Stimulated activated naive CD4-positive, alpha-beta T cell treated with Interleukin-2 at 50 U/mL for 16 hours (primary cell): ENCODE measurements around the gene CALML5.
"Not testable (repeated sequence)": the region's sequence is repeated elsewhere in the genome, so short reads cannot be mapped to it uniquely, and the experiment has no call there.

Source experiments
- DNase-seq: peaks from one replicate; lab custom pipeline; 2025; lab: John Stamatoyannopoulos, UW

CALML5 gene

GRCh38 chr10:5482016-5482415 is 17.4 kb downstream of the CALML5 start:
- no peak for DNase-seq

DNA sequence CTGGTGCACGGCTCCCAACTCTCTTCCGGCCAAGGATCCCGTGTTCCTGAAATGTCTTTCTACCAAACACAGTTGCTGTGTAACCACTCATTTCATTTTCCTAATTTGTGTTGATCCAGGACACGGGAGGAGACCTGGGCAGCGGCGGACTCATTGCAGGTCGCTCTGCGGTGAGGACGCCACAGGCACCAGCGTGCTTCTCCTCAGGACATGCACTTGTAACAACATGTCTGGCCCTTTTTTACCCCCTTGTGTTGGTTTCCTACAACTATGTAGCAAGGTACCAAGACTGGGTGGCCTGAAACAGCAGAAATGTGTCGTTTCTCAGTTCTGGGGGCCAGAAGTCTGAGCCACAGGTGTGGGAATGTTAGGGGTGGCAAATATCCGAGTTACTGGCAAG is 18.2 kb downstream of the CALML5 start:
- no peak for DNase-seq

DNA sequence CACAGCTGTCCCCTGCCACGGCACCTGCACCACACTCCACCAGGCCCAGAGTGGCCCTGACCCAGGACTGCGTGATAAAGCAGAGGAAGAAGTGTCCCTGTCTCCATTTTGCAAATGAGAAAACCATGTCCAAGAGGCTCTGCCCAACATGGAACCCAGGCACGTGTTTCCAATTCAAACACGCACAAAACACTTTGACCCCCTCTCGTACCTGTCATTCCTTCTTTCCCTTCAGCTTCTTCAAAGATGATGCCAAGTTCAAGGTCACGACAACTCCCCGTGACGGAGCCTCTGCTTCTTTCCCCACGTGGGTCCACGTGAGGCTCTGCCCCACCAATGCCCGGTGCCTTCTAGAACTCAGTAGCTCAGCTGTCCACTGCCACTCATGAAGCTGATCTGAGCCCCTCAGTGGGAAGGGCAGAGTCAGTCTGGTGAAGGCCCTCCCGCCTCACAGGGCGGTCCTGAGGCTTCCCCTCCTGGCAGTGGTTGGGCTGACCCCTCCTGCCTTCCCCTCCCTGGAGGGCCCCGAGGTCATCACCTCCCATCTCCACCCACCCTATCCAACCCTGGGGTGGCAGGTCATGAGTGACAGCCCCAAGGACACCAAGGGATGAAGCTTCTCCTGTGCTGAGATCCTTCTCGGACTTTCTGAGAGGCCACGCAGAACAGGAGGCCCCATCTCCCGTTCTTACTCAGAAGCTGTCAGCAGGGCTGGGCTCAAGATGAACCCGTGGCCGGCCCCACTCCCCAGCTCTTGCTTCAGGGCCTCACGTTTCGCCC is 19.0 kb downstream of the CALML5 start:
- no peak for DNase-seq

DNA sequence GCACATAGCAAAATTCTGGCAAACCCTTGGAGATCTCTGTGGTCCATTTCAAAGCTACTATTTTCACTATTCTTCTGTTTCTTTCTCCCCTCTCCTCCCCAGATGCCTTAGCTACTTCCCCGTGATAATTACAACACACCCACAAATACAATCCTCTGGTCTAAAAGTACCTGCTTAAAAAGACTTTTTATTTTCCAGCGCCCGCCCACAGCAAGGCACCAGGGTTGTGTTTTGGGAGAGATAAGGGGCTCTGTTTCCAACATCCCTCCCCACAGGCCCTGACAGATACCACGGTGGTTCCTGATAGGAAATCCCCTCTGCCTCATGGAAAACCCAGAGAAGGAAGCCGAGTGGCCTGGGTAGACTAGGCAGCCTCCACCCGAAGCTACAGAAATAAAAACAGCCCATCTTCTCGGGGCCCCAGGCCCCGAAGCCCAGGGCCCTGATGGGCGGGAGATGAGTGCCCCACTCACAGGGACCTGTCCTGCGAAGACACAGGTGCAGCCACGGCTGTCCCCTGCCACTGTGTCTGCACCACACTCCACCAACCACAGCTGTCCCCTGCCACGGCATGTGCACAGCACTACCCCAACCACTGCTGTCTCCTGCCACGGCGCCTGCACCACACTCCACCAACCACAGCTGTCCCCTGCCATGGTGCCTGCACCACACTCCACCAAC is 19.7 kb downstream of the CALML5 start:
- no peak for DNase-seq

DNA sequence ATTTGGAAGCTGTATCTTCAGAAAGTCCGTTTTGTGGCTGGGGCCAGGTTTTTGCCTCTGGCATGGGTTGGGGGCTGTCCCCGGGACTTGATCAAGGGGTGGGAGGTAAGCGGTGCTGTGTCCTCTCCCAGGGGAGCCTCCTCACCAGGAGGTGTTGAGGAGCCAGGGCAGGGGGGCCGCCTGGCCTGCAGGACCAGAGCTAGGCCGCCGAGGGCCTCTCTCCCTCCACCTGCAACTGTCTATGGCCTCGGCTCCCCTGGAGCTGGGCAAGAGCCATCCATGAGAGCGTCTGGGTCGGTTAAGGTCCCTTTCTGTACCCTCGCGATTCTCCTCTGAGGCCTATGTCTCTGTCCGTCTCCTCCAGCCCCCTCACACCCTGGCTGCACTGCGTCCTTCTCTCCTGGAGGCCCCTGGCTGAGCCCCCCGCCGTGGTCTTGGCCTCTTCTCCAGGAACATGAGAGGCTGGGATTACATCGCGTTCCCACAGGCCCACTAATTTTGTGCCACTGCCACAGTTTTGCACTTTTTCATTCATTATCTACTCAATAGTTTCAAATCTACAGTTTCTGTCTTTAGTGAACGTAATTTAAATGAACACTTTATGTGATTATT is 20.6 kb downstream of the CALML5 start:
- DNase-seq = no peak

DNA sequence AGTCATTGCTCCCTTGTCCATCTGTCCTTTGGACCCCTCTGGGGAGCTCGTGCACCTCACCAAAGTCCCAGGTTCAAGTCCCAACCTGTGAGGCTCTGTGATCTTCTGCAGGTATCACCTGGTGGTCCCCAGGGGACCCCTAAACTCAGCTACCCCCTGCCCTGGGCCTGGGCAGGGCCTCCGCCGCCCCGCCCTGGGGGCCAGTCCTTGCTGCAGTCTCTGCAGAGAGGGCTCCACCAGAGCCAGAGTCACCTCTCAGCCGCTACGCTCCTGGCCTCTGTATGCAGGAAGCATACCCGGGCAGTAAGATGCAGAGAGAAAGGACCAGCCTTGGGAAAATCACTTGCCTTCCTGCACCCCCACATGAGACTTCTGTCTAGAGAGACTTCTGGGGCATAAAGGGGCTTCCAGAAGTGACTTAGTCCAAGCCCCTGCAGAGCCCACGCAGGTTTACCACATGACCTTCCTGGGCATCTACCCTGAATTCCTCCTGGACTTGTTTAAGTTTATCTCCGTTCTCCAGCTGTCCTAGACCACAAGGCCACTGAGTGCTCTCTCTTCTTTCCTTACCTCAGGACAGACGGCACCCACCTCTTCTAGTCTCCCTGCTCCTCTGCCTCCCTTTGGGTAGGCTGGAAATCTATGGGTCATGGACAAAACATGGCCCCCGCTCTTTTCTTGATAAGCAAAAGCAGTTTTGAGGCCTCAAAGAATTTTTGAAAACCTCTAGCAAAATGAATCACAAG is 21.2 kb downstream of the CALML5 start:
- no peak for DNase-seq

DNA sequence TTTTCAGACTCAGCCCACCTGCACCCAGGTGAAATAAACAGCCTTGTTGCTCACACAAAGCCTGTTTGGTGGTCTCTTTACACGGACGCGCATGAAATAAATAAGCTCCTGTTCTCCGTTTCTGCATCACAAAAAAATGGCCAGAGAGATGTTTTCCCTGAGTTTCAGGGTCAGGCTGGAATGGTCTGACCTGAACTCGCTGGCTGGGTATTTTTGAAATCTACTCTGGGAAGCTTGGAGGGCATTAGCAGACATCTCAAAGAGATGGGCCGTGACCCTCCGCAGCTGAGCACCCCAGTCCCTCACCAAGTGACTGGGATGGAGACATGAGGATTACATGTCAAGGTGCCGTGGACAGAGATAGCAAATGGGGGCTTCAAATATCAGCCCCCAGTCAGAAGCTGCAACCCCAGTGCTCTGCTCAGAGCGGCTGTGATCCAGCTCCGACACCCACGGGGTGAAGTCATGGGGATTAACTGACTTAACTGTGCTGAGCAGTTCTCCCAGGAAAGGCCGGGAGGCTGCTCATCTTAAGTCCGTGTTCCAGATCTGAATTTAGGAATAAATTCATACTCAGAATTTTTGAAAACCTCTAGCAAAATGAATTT is 22.3 kb downstream of the CALML5 start:
- DNase-seq = no peak

DNA sequence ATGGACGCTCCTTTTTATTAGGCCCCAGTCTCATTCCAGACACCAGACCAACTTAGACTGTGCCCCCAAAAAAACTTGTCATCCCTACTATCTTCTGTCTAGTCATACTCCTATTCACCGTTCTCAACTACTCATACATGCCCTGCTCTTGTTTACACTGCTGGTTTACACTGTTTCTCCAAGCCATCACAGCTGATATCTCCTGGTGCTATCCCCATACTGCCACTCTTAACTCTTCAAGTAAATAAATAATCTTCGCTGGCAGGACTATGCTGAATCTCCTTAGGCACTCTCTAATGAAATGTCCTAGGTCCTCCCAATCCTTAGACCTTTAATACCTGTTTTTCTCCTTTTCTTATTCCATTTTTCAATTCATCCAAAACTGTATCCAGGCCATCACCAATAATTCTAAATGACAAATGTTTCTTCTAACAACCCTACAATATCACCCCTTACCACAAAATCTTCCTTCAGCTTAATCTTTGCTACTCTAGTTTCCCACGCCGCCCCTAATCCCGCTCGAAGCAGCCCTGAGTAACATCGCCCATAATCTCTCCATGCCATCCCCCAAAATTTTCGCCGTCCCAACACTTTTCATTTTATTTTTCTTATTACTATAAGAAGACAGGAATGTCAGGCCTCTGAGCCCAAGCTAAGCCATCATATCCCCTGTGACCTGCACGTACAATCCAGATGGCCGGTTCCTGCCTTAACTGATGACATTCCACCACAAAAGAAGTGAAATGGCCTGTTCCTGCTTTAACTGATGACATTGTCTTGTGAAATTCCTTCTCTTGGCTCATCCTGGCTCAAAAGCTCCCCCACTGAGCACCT is 23.2 kb downstream of the CALML5 start:
- not testable (repeated sequence) for DNase-seq

DNA sequence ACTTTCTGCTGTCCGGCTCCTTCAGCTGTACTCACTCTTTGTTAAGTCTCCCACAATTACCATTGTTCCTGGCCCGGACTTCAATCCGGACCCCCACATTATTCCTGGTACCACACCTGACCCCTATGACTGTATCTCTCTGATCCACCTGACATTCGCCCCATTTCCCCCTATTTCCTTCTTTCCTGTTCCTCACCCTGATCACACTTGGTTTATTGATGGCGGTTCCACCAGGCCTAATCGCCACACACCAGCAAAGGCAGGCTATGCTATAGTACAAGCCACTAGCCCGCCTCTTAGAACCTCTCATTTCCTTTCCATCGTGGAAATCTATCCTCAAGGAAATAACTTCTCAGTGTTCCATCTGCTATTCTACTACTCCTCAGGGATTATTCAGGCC is 24.3 kb downstream of the CALML5 start:
- DNase-seq = not testable (repeated sequence)

GRCh38 chr10:5474642-5475041 is 24.7 kb downstream of the CALML5 start:
- DNase-seq = not testable (repeated sequence)

DNA sequence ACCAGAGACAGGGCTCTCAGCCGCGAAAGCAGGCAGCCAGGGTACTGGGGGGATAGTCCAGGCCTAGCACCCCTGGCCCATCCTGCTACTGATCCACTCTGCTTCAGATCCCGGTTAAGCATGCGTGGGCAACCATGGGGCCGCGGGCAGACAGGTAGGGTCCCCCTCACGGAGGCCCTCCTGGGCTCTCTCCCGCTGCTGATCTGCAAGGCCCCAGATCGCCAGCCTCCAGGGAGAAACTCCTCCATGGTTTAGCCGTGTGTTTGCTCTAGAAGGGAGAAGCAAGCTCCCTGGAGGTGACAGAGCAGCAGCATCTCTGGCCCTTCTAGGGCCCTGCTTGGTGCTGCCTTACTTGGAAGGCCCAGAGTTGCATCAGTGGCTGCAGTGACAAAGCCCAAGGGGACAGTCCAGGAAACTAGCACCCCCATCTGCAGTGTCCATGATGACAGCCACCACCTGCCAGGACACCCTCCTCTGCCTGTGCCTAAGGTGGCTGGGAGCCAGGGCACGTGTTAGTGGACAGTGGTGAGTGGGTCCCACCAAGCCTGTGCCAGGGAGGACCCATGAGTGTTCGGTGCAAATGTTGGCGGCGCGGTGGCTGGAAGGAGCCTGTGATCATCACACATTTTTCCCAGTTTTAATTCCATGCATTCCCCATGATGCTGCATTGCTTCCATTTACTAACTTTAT is 29.2 kb downstream of the CALML5 start:
- no peak for DNase-seq

- no peak for DNase-seq
Measured at GRCh38 chr10:5469353-5470061, 29.9 kb downstream of the CALML5 start.

DNA sequence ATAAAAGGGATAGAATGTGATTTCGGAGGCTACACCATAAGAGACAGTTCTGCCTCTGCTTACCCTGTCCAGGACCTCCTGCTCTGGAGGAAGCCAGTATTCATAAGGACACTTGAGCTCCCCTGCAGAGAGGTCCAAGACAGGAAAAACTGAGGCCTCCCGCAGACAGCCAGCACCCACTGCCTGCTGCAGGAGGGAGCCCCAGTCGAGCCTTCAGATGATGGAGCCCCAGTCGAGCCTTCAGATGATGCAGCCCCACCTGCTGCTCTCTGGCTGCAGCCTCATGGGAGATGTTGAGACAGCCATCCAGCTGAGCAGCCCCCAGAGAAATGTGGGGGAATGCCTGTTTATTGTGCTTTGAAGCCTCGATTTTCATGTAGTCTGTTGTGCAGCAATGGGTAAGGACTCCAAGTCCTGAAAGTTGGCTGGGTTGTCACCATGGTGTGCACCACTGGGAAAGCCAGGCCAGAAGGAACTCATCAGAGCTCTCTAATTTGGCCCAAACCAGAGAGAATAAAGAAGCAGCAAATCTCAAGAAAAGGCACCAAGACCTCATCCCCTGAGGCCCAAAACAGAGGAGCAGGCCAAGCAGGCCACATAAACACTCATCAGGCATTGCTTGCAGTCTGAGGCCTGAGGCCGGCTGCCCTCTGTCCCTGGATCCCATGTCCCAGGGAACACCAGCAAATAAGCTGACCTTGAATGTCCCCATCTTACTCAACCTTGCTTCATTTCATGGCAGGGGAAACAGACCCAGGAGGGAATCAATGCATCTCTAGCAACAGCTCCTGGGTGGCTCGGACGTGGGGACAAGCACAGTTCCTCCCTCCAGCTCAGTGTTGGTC is 30.9 kb downstream of the CALML5 start:
- no peak for DNase-seq

DNA sequence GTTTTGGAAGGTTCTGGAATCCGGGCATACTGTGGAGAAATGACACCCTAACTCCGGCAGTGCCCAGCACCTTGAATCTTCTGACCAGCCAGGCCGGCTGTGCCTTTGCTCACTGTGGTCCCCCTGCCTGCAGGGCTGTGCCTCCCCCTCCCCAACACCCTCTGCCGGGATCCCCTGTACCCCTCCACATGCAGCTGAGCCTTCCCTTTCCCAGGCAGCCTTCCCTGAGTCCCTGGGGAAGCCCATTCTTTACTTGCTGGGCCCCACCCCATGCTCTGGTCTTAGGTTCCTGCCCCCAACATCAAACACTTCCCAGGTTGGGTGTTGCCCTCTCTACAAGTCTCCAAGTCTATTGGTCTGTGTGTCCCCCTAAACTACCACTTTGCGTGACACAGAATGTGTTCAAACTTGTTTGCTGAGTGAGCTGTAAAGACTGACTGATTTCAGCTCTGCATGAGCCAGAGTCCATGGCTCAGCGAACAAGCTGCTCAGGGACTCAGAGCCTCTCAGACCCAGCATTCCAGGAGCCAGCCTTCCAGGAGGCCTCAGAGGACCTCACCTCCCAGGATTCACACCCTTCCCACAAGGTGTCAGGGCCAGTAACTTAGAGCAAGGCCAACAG is 31.6 kb downstream of the CALML5 start:
- DNase-seq = no peak

GRCh38 chr10:5467207-5467535 is 32.2 kb downstream of the CALML5 start:
- no peak for DNase-seq

GRCh38 chr10:5466451-5467206 is 32.7 kb downstream of the CALML5 start:
- no peak for DNase-seq

- no peak for DNase-seq
Measured at GRCh38 chr10:5465976-5466450, 33.4 kb downstream of the CALML5 start.

GRCh38 chr10:5464546-5464945 is 34.8 kb downstream of the CALML5 start:
- no peak for DNase-seq
